Neural progenitor cell (in vitro differentiated cells): ENCODE results near the gene CEP295NL. TPM values are rescaled to one million over a fixed set of nuclear protein-coding genes. Genes with fewer than 3 reads are reported as not detected.
A peak's percentile ranks its signal among the peaks of the same experiment; 100 is the strongest.
"Not testable (repeated sequence)": the region's sequence is repeated elsewhere in the genome, so short reads cannot be mapped to it uniquely, and the experiment has no call there.

ENCODE experiments used
- DNase-seq: peaks from one replicate; pipeline ENCODE4 v3.0.0-alpha.2; 2016; ENCODE audit warnings: low spot score
- H2AFZ ChIP-seq: fragments of 200-600 bp; sonication (generic); replicated peaks from 2 replicates; pipeline ENCODE4 v1.6.1; 2016; ENCODE audit warnings: antibody characterized with exemption
- H3F3A ChIP-seq: fragments of 200-600 bp; sonication (generic); 2 replicates; pipeline ENCODE4 v1.6.1; 2016; ENCODE audit warnings: antibody characterized with exemption, low read depth
- H3K27ac ChIP-seq: fragments of 200-600 bp; sonication (generic); 2 replicates; pipeline ENCODE4 v1.5.1; 2016; ENCODE audit warnings: mild to moderate bottlenecking
- H3K27me3 ChIP-seq: fragments of 200-600 bp; sonication (generic); 2 replicates; pipeline ENCODE4 v1.6.1; 2016; ENCODE audit warnings: mild to moderate bottlenecking, moderate library complexity
- H3K36me3 ChIP-seq: fragments of 200-600 bp; sonication (generic); 2 replicates; pipeline ENCODE4 v1.5.1; 2016
- H3K4me1 ChIP-seq: fragments of 200-600 bp; sonication (generic); 2 replicates; pipeline ENCODE4 v1.6.1; 2016; ENCODE audit warnings: mixed run types
- H3K4me2 ChIP-seq: fragments of 200-600 bp; sonication (generic); 2 replicates; pipeline ENCODE4 v1.6.1; 2016
- H3K4me3 ChIP-seq: fragments of 200-600 bp; sonication (generic); 2 replicates; pipeline ENCODE4 v1.5.1; 2016
- H3K79me2 ChIP-seq: fragments of 200-600 bp; sonication (generic); 2 replicates; pipeline ENCODE4 v1.6.1; 2016; ENCODE audit warnings: low read depth
- H3K9ac ChIP-seq: fragments of 200-600 bp; sonication (generic); 2 replicates; pipeline ENCODE4 v1.6.1; 2016
- H3K9me3 ChIP-seq: fragments of 200-600 bp; sonication (generic); 2 replicates; pipeline ENCODE4 v1.5.1; 2016; ENCODE audit warnings: low read depth
- H4K20me1 ChIP-seq: fragments of 200-600 bp; sonication (generic); 2 replicates; pipeline ENCODE4 v1.6.1; 2016; ENCODE audit warnings: low read depth
- H3K27ac Mint-ChIP-seq: 3 replicates; pipeline ENCODE4 v1.8.0; 2021; ENCODE audit warnings: mixed read lengths
- H3K27me3 Mint-ChIP-seq: 2 replicates; pipeline ENCODE4 v1.8.0; 2022; ENCODE audit warnings: low read depth, mild to moderate bottlenecking, inconsistent platforms, moderate library complexity, mixed read lengths; ENCODE audit not compliant: insufficient read depth
- H3K36me3 Mint-ChIP-seq: 3 replicates; pipeline ENCODE4 v1.8.0; 2021; ENCODE audit warnings: mixed read lengths
- H3K4me1 Mint-ChIP-seq: 3 replicates; pipeline ENCODE4 v1.8.0; 2021; ENCODE audit warnings: mixed read lengths
- H3K4me3 Mint-ChIP-seq: 3 replicates; pipeline ENCODE4 v1.8.0; 2021; ENCODE audit warnings: mild to moderate bottlenecking, moderate library complexity, mixed read lengths
- H3K9me3 Mint-ChIP-seq: 3 replicates; pipeline ENCODE4 v1.8.0; 2020; ENCODE audit warnings: mixed read lengths
- EZH2 ChIP-seq: fragments of 200-600 bp; sonication (generic); IDR thresholded peaks from 2 replicates; pipeline ENCODE4 v1.6.1; 2017; ENCODE audit warnings: antibody characterized with exemption, mild to moderate bottlenecking, moderate library complexity
- EZH2phosphoT487 ChIP-seq: fragments of 200-600 bp; sonication (generic); IDR thresholded peaks from 2 replicates; pipeline ENCODE4 v1.6.1; 2017; ENCODE audit warnings: antibody characterized with exemption
- total RNA-seq: library from RNA; depleted of rRNA; stranded (reverse); fragments of >200 nt; gene quantifications from 2 replicates; pipeline ENCODE4 v1.2.3, GENCODE V29; 2015; ENCODE audit warnings: low replicate concordance
- TF ChIP-seq, protein P1 (sequence below): fragments of 200-600 bp; sonication (generic); IDR thresholded peaks from 2 replicates; pipeline ENCODE4 v1.5.1; 2017; ENCODE audit warnings: antibody characterized with exemption, mild to moderate bottlenecking

The CEP295NL gene
- total RNA-seq, 1 donor from 2014 or later, result 0.39 TPM

DNA sequence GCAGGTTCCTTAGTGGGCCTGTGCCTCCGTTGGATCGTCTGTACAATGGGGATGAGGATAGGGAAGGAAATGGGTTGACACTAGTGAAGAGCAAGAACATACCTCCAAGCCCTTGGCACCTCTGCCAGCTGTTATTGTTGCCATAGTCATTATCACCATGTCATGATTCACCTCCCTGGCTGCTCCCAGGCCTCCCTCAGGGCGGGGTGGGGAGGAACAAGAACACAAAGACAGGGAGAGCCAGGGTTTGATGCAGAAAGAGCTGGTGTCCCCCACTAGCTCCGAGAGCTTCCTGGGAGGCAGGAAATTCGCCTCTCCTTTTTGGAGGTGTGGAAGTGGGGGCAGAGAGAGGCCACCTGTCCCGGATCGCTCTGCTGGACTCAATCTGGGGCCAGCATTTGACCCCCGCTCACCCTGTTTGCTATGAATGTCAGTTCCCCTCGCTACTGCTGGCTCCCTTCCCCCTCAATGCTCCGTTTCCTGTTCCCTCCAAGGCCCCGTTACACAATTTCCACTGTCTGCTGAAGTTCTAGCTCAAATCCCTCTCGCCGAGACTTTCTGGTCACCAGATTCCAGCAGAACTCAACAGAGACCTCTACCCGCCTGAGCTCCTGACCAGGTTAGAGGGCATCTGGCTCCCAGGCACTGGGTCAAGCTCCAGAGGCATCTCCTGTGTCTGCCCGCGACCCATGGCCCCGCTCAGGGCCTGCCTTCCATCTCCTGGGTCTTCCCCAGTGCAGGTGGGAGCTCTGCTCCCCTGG, 13.1 kb upstream of the CEP295NL start:
- TF ChIP-seq EZH2phosphoT487 (no peak), EZH2 (no peak)
- TF ChIP-seq, protein P1, sequence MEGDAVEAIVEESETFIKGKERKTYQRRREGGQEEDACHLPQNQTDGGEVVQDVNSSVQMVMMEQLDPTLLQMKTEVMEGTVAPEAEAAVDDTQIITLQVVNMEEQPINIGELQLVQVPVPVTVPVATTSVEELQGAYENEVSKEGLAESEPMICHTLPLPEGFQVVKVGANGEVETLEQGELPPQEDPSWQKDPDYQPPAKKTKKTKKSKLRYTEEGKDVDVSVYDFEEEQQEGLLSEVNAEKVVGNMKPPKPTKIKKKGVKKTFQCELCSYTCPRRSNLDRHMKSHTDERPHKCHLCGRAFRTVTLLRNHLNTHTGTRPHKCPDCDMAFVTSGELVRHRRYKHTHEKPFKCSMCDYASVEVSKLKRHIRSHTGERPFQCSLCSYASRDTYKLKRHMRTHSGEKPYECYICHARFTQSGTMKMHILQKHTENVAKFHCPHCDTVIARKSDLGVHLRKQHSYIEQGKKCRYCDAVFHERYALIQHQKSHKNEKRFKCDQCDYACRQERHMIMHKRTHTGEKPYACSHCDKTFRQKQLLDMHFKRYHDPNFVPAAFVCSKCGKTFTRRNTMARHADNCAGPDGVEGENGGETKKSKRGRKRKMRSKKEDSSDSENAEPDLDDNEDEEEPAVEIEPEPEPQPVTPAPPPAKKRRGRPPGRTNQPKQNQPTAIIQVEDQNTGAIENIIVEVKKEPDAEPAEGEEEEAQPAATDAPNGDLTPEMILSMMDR, result no peak
- Histone ChIP-seq H3K79me2 (peaks cover 36% of the 10 kb centered on the region), H3K27me3 (no peaks in the 10 kb centered on the region), H3K36me3 (no peaks in the 10 kb centered on the region), H3K4me2 (no peak overlapping the region), H3K9ac (no peak overlapping the region), H3F3A (no peaks in the 10 kb centered on the region), H3K9me3 (no peaks in the 10 kb centered on the region), H4K20me1 (peaks cover 44% of the 10 kb centered on the region), H3K4me3 (no peak overlapping the region), H3K27ac (no peak overlapping the region), H2AFZ (no peak overlapping the region), H3K4me1 (peaks cover 3% of the 10 kb centered on the region)
- Mint-ChIP-seq H3K4me3 (no peak overlapping the region), H3K4me1 (peaks cover 25% of the 10 kb centered on the region), H3K36me3 (peaks cover 9% of the 10 kb centered on the region), H3K9me3 (no peaks in the 10 kb centered on the region), H3K27ac (peak overlapping the region; percentile 70), H3K27me3 (peaks cover 6% of the 10 kb centered on the region)
- DNase-seq, result no peak

- H3K27ac Mint-ChIP-seq, result no peak overlapping the region
Observed at GRCh38 chr17:78913115-78913514, 10.1 kb upstream of the CEP295NL start.

GRCh38 chr17:78912082-78912481, 9.1 kb upstream of the CEP295NL start:
- H3K9me3 Mint-ChIP-seq, result no peaks in the 10 kb centered on the region
- Histone ChIP-seq H3K36me3 (no peaks in the 10 kb centered on the region), H3K27me3 (no peaks in the 10 kb centered on the region), H3F3A (no peaks in the 10 kb centered on the region), H3K79me2 (peaks cover 12% of the 10 kb centered on the region), H3K9ac (no peak overlapping the region), H4K20me1 (peaks cover 27% of the 10 kb centered on the region), H3K9me3 (no peaks in the 10 kb centered on the region), H3K4me3 (no peak overlapping the region), H3K4me2 (no peak overlapping the region), H2AFZ (no peak overlapping the region), H3K4me1 (no peaks in the 10 kb centered on the region), H3K27ac (no peak overlapping the region)
- H3K4me1 Mint-ChIP-seq, result peaks cover 19% of the 10 kb centered on the region
- H3K4me3 Mint-ChIP-seq, result no peak overlapping the region
- no peak for TF ChIP-seq EZH2phosphoT487
- TF ChIP-seq, protein P1, result no peak
- TF ChIP-seq EZH2, result no peak
- peaks cover 5% of the 10 kb centered on the region for H3K36me3 Mint-ChIP-seq
- no peak for DNase-seq
- H3K27me3 Mint-ChIP-seq, result peaks cover 3% of the 10 kb centered on the region
- H3K27ac Mint-ChIP-seq, result no peak overlapping the region

More at GRCh38 chr17:78913115-78913514, 10.1 kb upstream of the CEP295NL start:
- Histone ChIP-seq H3K27me3 (no peaks in the 10 kb centered on the region), H2AFZ (no peak overlapping the region), H3K27ac (no peak overlapping the region), H3F3A (no peaks in the 10 kb centered on the region), H3K4me2 (no peak overlapping the region), H4K20me1 (peaks cover 29% of the 10 kb centered on the region), H3K79me2 (peaks cover 14% of the 10 kb centered on the region), H3K9me3 (no peaks in the 10 kb centered on the region), H3K9ac (no peak overlapping the region), H3K36me3 (no peaks in the 10 kb centered on the region), H3K4me1 (no peaks in the 10 kb centered on the region), H3K4me3 (no peak overlapping the region)
- Mint-ChIP-seq H3K4me3 (no peak overlapping the region), H3K9me3 (no peaks in the 10 kb centered on the region), H3K27me3 (peaks cover 6% of the 10 kb centered on the region), H3K36me3 (peaks cover 9% of the 10 kb centered on the region), H3K4me1 (peaks cover 23% of the 10 kb centered on the region)
- no peak for DNase-seq
- no peak for TF ChIP-seq EZH2

DNA sequence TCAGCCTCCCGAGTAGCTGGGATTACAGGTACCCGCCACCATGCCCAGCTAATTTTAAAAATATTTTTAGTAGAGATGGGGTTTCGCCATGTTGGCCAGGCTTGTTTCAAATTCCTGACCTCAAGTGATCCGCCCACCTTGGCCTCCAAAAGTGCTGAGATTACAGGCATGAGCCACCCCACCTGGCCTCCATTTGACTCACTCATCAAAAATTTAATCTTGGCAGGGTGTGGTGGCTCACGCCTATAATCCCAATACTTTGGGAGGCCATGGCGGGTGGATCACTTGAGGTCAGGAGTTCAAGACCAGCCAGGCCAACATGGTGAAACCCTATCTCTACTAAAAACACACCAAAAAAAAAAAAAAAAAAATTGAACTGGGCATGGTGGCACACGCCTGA, 8.5 kb upstream of the CEP295NL start:
- not testable (repeated sequence) for H3K27ac ChIP-seq, H3K4me1 ChIP-seq, H2AFZ ChIP-seq, H3K36me3 Mint-ChIP-seq, H3K27me3 Mint-ChIP-seq, H3K4me3 ChIP-seq, H3F3A ChIP-seq, H3K4me3 Mint-ChIP-seq, H3K36me3 ChIP-seq, H3K9me3 Mint-ChIP-seq, DNase-seq, H3K27me3 ChIP-seq, H3K9ac ChIP-seq, H3K4me2 ChIP-seq, H3K27ac Mint-ChIP-seq, H3K9me3 ChIP-seq
- peaks cover 16% of the 10 kb centered on the region for H3K4me1 Mint-ChIP-seq
- H4K20me1 ChIP-seq, result peaks cover 25% of the 10 kb centered on the region
- H3K79me2 ChIP-seq, result peaks cover 15% of the 10 kb centered on the region
